Gastroesophageal sphincter (tissue), 4 donors: ENCODE results near the gene LSM7. TPM values are rescaled to one million over a fixed set of nuclear protein-coding genes. Genes with fewer than 3 reads are reported as not detected.

Experiments used
- ATAC-seq: fragments of 150-250 bp; one replicate; pipeline ENCODE4 v1.9.1; 2016; ENCODE audit warnings: mild to moderate bottlenecking, moderate library complexity
- H3K27ac ChIP-seq, 4 donors: fragments of 200-600 bp; sonication (generic) in 3 of 4; 1 replicate in 3 of 4; 2 replicates in 1 of 4; pipeline ENCODE4 v1.5.1; 2016 to 2019
- H3K27me3 ChIP-seq: fragments of 200-600 bp; sonication (generic); one replicate; pipeline ENCODE4 v1.5.1; 2019
- H3K36me3 ChIP-seq, 2 donors: fragments of 200-600 bp; sonication (generic); one replicate each; pipeline ENCODE4 v1.5.1; 2019; ENCODE audit warnings: control low read depth in 1 of 2
- H3K4me1 ChIP-seq, 3 donors: fragments of 200-600 bp; sonication (generic); 1 replicate in 2 of 3; 2 replicates in 1 of 3; pipeline ENCODE4 v1.5.1; 2016 to 2019; ENCODE audit warnings: control low read depth in 2 of 3
- H3K4me3 ChIP-seq, 2 donors: fragments of 200-600 bp; sonication (generic); one replicate each; pipeline ENCODE4 v1.5.1; 2019; ENCODE audit warnings: mild to moderate bottlenecking in 1 of 2, moderate library complexity in 1 of 2
- H3K9me3 ChIP-seq, 3 donors: fragments of 200-600 bp; sonication (generic); one replicate each; pipeline ENCODE4 v1.5.1; 2017 to 2019; ENCODE audit warnings: control low read depth in 2 of 3
- EP300 ChIP-seq: sonication (generic); formaldehyde crosslinking; IDR thresholded peaks from one replicate; pipeline ENCODE4 v1.6.1; 2017; ENCODE audit warnings: antibody characterized with exemption, mild to moderate bottlenecking
- POLR2A ChIP-seq, 2 donors: fragments of 450-650 bp; IDR thresholded peaks; one replicate each; pipeline ENCODE4 v1.6.1; 2017; ENCODE audit warnings: antibody characterized with exemption in 2 of 2, mild to moderate bottlenecking in 2 of 2, moderate library complexity in 1 of 2
- POLR2AphosphoS5 ChIP-seq: sonication (generic); formaldehyde crosslinking; IDR thresholded peaks from one replicate; pipeline ENCODE4 v1.6.1; 2017; ENCODE audit warnings: antibody characterized with exemption
- WGBS, 2 donors: methylation state at CpG; one replicate each; pipeline ENCODE4 v1.1.5; 2018; ENCODE audit warnings: low coverage in 1 of 2; 5-methylcytosine and 5-hydroxymethylcytosine counted together
- total RNA-seq, 4 donors: library from RNA; depleted of rRNA; stranded (reverse); fragments of >200 nt; gene quantifications; one replicate each; pipeline ENCODE4 v1.1.0, GENCODE V29; 2016
- TF ChIP-seq, protein P1 (sequence below), 4 experiments: fragments of 200-600 bp in 2 of 4; fragments of 450-650 bp in 2 of 4; sonication (generic) in 1 of 4; IDR thresholded peaks; one replicate each; pipeline ENCODE4 v1.5.1; 2017 to 2019; ENCODE audit warnings: antibody characterized with exemption in 4 of 4, mild to moderate bottlenecking in 2 of 4, moderate library complexity in 2 of 4

Gene LSM7
- total RNA-seq, 4 donors from 2014 or later: 52.3 to 86.1 (median 77.7) TPM

DNA sequence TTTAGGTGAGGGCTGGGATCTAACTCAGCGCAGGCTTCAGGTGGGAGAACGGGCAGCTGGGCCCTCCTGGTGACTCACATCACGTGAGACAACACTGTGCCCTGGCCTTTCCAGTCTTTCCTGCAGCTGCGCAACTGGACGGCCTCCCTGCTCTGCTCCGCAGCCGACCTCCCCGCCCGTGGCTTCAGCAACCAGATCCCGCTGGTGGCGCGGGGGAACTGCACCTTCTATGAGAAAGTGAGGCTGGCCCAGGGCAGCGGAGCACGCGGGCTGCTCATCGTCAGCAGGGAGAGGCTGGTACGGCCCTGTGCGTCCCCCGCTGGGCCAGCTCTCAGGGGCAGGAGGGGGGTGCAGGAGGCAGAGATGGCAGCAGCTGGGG is 8.9 kb upstream of the LSM7 start:
- H3K4me3 ChIP-seq: no peak overlapping the region
- peaks cover 0 to 57% of the 10 kb centered on the region in 2 donors for H3K36me3 ChIP-seq
- 52% methylated on average over 5 of the region's 19 CpGs; no CpG with 5 or more reads in 1 of the 2 donors for WGBS, 2 donors
- ATAC-seq: peak; percentile 38
- no peak overlapping the region for H3K27ac ChIP-seq
- H3K4me1 ChIP-seq: peaks cover 0 to 25% (median 5%) of the 10 kb centered on the region in 3 donors
- H3K27me3 ChIP-seq: no peaks in the 10 kb centered on the region
- H3K9me3 ChIP-seq: no peaks in the 10 kb centered on the region
- TF ChIP-seq POLR2A (IDR thresholded peaks at IDR 0.05) (no peak), EP300 (no peak), POLR2AphosphoS5 (no peak)
- TF ChIP-seq, protein P1, sequence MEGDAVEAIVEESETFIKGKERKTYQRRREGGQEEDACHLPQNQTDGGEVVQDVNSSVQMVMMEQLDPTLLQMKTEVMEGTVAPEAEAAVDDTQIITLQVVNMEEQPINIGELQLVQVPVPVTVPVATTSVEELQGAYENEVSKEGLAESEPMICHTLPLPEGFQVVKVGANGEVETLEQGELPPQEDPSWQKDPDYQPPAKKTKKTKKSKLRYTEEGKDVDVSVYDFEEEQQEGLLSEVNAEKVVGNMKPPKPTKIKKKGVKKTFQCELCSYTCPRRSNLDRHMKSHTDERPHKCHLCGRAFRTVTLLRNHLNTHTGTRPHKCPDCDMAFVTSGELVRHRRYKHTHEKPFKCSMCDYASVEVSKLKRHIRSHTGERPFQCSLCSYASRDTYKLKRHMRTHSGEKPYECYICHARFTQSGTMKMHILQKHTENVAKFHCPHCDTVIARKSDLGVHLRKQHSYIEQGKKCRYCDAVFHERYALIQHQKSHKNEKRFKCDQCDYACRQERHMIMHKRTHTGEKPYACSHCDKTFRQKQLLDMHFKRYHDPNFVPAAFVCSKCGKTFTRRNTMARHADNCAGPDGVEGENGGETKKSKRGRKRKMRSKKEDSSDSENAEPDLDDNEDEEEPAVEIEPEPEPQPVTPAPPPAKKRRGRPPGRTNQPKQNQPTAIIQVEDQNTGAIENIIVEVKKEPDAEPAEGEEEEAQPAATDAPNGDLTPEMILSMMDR (IDR thresholded peaks at IDR 0.05): peak in 2 of 4 experiments; percentile 9 to 36

DNA sequence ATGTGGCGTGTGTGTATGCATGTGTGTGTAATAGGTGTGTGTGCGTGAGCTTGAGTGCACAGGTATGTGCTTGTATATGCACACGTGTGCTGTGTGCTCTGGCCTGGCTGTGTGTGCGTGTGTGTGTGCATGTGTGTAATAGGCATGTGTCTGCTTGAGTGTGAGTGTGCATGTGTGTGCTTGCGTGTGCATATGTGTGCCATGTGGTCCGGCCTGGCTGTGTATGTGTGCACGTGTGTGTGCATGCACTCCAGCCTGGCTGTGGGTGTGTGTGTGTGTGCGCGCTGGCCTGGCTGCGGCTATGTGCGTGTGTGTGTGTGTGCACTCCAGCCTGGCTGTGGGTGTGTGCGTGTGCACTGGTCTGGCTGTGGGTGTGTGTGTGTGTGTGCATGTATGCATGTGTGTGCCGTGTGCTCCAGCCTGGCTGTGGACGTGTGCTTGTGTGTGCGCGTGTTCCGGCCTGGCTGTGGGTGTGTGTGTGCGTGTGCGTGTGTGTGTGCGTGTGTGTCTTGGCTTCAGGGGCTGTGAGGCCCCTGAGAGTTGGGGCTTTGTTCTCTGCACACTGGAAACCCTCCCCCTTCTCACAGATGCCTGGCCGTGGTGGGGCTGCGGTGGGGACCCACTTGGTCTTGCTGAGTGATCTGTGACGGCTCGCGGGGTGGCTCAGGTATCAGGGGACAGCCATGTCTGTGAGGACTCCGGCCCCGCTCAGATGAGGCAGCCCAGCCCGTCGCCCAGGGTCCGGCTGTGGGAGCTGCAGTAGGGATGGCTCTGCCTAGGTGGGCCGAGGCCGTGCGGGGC is 8.3 kb upstream of the LSM7 start:
- H3K4me3 ChIP-seq: no peak overlapping the region
- H3K27me3 ChIP-seq: no peaks in the 10 kb centered on the region
- ATAC-seq: no peak
- WGBS, 2 donors: 65 to 100% methylated on average over 2 to 5 of the region's 33 CpGs
- H3K9me3 ChIP-seq: no peaks in the 10 kb centered on the region
- H3K27ac ChIP-seq: no peak overlapping the region
- H3K4me1 ChIP-seq: peaks cover 0 to 30% (median 10%) of the 10 kb centered on the region in 3 donors
- TF ChIP-seq POLR2A (IDR thresholded peaks at IDR 0.05) (no peak), POLR2AphosphoS5 (no peak), EP300 (no peak)
- TF ChIP-seq, protein P1 (IDR thresholded peaks at IDR 0.05): no peak
- H3K36me3 ChIP-seq: peaks cover 0 to 51% of the 10 kb centered on the region in 2 donors

GRCh38 chr19:2335848-2336247 is 7.5 kb upstream of the LSM7 start:
- H3K4me1 ChIP-seq: peaks cover 0 to 39% (median 12%) of the 10 kb centered on the region in 3 donors
- no peak overlapping the region for H3K4me3 ChIP-seq
- no peaks in the 10 kb centered on the region for H3K9me3 ChIP-seq
- peaks cover 0 to 42% of the 10 kb centered on the region in 2 donors for H3K36me3 ChIP-seq
- WGBS, 2 donors: 53 to 80% methylated on average over 2 of the region's 3 CpGs
- TF ChIP-seq POLR2AphosphoS5: no peak
- no peak for TF ChIP-seq EP300
- TF ChIP-seq, protein P1 (IDR thresholded peaks at IDR 0.05): no peak
- no peak for TF ChIP-seq POLR2A (IDR thresholded peaks at IDR 0.05)
- no peak for ATAC-seq
- H3K27me3 ChIP-seq: no peaks in the 10 kb centered on the region
- no peak overlapping the region for H3K27ac ChIP-seq

DNA sequence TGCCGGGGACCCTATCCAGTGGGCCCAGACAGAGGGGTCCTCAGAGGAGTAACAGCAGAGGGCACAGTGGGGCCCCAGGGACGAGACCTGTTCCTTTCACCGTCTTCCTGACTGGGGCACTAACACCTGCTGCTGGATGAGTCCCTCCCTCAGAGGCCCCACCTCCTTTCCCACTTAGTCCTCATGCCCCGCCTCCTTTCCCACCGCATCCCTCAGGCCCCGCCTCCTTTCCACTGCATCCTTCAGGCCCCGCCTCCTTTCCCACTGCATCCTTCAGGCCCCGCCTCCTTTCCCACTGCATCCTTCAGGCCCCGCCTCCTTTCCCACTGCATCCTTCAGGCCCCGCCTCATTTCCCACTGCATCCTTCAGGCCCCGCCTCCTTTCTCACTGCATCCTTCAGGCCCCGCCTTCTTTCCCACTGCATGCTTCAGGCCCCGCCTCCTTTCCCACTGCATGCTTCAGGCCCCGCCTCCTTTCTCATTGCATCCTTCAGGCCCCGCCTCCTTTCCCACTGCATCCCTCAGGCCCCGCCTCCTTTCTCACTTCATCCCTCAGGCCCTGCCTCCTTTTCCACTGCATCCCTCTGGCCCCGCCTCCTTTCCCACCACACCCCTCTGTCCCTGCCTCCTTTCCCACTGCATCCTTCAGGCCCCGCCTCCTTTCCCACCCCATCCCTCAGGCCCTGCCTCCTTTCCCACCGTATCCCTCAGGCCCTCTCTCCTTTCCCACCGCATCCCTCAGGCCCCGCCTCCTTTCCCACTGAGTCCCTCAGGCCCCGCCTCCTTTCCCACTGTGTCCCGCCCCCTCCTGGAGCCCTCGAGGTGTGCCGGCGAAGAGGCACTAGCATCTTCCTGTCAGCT is 6.8 kb upstream of the LSM7 start:
- H3K36me3 ChIP-seq: peaks cover 0 to 36% of the 10 kb centered on the region in 2 donors
- H3K27ac ChIP-seq: no peak overlapping the region
- no peaks in the 10 kb centered on the region for H3K27me3 ChIP-seq
- peaks cover 0 to 46% (median 18%) of the 10 kb centered on the region in 3 donors for H3K4me1 ChIP-seq
- ATAC-seq: no peak
- H3K4me3 ChIP-seq: no peak overlapping the region
- H3K9me3 ChIP-seq: no peaks in the 10 kb centered on the region
- 88% methylated on average over 24 of the region's 26 CpGs; no CpG with 5 or more reads in 1 of the 2 donors for WGBS, 2 donors
- TF ChIP-seq EP300 (no peak), POLR2AphosphoS5 (no peak), POLR2A (IDR thresholded peaks at IDR 0.05) (no peak)
- TF ChIP-seq, protein P1 (IDR thresholded peaks at IDR 0.05): no peak
